PC-9 (cell line): ENCODE data around the gene ERI2. TPM values are rescaled to one million over a fixed set of nuclear protein-coding genes. Genes with fewer than 3 reads are reported as not detected.
"Not testable (repeated sequence)": the region's sequence is repeated elsewhere in the genome, so short reads cannot be mapped to it uniquely, and the experiment has no call there.

Experiments
- BruUV-seq: library from RNA; stranded (reverse); fragments of 400-500 nt; replicated peaks from 2 replicates; lab custom pipeline; 2021; lab: Mats Ljungman, UMichigan
- CTCF ChIA-PET: fragments of 300-600 bp; sonication (Branson Sonifier 250); formaldehyde crosslinking; loops from one replicate; lab custom pipeline; 2022; ENCODE audit warnings: antibody characterized with exemption; lab: Charles Lee
- POLR2A ChIA-PET: fragments of 300-600 bp; sonication (Branson Sonifier 250); formaldehyde crosslinking; loops from one replicate; lab custom pipeline; 2022; ENCODE audit warnings: antibody characterized with exemption; ENCODE audit not compliant: unreplicated experiment; lab: Charles Lee
- DNase-seq, 2 experiments: peaks; one replicate each; pipeline versions ENCODE4 v3.0.0 to v3.0.0-alpha.2; 2015 to 2022; ENCODE audit warnings: mixed read lengths in 1 of 2
- H2AFZ ChIP-seq: fragments of 200-600 bp; sonication (generic); 2 replicates; pipeline ENCODE4 v1.8.1; 2017; ENCODE audit warnings: antibody characterized with exemption
- H3F3A ChIP-seq: fragments of 200-600 bp; sonication (generic); 2 replicates; pipeline ENCODE4 v1.8.1; 2017; ENCODE audit warnings: antibody characterized with exemption, mild to moderate bottlenecking, low read depth; ENCODE audit not compliant: insufficient read depth
- H3K27ac ChIP-seq: fragments of 200-600 bp; sonication (generic); 2 replicates; pipeline ENCODE4 v1.6.1; 2016; ENCODE audit warnings: mixed run types
- H3K27me3 ChIP-seq: fragments of 200-600 bp; sonication (generic); 2 replicates; pipeline ENCODE4 v1.6.1; 2016; ENCODE audit warnings: low read depth, mixed run types; ENCODE audit not compliant: insufficient read depth
- H3K36me3 ChIP-seq: fragments of 200-600 bp; sonication (generic); 2 replicates; pipeline ENCODE4 v1.6.1; 2016; ENCODE audit warnings: low read depth, mixed run types
- H3K4me1 ChIP-seq: fragments of 200-600 bp; sonication (generic); replicated peaks from 2 replicates; pipeline ENCODE4 v1.6.1; 2016; ENCODE audit warnings: mixed run types; ENCODE audit not compliant: insufficient read depth
- H3K4me2 ChIP-seq: fragments of 200-600 bp; sonication (generic); 2 replicates; pipeline ENCODE4 v1.6.1; 2017; ENCODE audit warnings: mixed run types
- H3K4me3 ChIP-seq: fragments of 200-600 bp; sonication (generic); 2 replicates; pipeline ENCODE4 v1.6.1; 2016; ENCODE audit warnings: mixed run types
- H3K79me2 ChIP-seq: fragments of 200-600 bp; sonication (generic); 2 replicates; pipeline ENCODE4 v1.6.1; 2017; ENCODE audit warnings: low read depth, mixed run types
- H3K9me2 ChIP-seq: fragments of 200-600 bp; sonication (generic); 2 replicates; pipeline ENCODE4 v1.8.1; 2017; ENCODE audit warnings: mild to moderate bottlenecking; ENCODE audit not compliant: insufficient read depth
- H3K9me3 ChIP-seq: fragments of 200-600 bp; sonication (generic); 2 replicates; pipeline ENCODE4 v1.8.1; 2016; ENCODE audit warnings: low read depth; ENCODE audit not compliant: insufficient read depth
- H4K20me1 ChIP-seq: fragments of 200-600 bp; sonication (generic); 2 replicates; pipeline ENCODE4 v1.8.1; 2017; ENCODE audit not compliant: insufficient read depth
- CTCF ChIP-seq: fragments of 200-600 bp; sonication (generic); conservative IDR thresholded peaks from 2 replicates; pipeline ENCODE4 v1.6.1; 2017; ENCODE audit warnings: mixed run types, antibody characterized with exemption, mild to moderate bottlenecking, moderate library complexity
- EZH2 ChIP-seq: fragments of 200-600 bp; sonication (generic); IDR thresholded peaks from 2 replicates; pipeline ENCODE4 v1.8.0; 2017; ENCODE audit warnings: antibody characterized with exemption, low read depth
- intact Hi-C: fragments of 100-400 bp; cut with micrococcal nuclease; formaldehyde crosslinking; loops from one replicate; pipeline ENCODE4 v1.10.0; 2022; ENCODE audit not compliant: unreplicated experiment
- total RNA-seq: library from RNA; stranded (reverse); gene quantifications from 2 replicates; pipeline ENCODE4 v1.2.3, GENCODE V29; 2021

ERI2 gene
- total RNA-seq, 1 experiment from 2014 or later: 29.5 TPM

- ChIA-PET POLR2A (no interaction called here), CTCF (no interaction called here)
- BruUV-seq: no TSS peak
- no peak overlapping the region for H3K4me2 ChIP-seq
- no peaks in the 10 kb centered on the region for H3K79me2 ChIP-seq
- intact Hi-C loops: no loop called here
- H2AFZ ChIP-seq: no peak overlapping the region
- no peaks in the 10 kb centered on the region for H3F3A ChIP-seq
- peaks cover 4% of the 10 kb centered on the region; the same call in 1 of the 2 replicates for H3K4me1 ChIP-seq
- peaks cover 10% of the 10 kb centered on the region; the same call in 1 of the 2 replicates for H3K9me3 ChIP-seq
- no peak overlapping the region for H3K27ac ChIP-seq
- TF ChIP-seq CTCF (no peak), EZH2 (no peak)
- H3K36me3 ChIP-seq: no peaks in the 10 kb centered on the region
- H3K9me2 ChIP-seq: no peaks in the 10 kb centered on the region
- H3K4me3 ChIP-seq: no peak overlapping the region
- no peak for DNase-seq
- H4K20me1 ChIP-seq: no peaks in the 10 kb centered on the region
- peaks cover 14% of the 10 kb centered on the region; the same call in 1 of the 2 replicates for H3K27me3 ChIP-seq
Measured at GRCh38 chr16:20766294-20766693, 40.0 kb downstream of the ERI2 start.

- Histone ChIP-seq H4K20me1 (no peaks in the 10 kb centered on the region), H3K4me3 (no peak overlapping the region), H2AFZ (no peak overlapping the region), H3K79me2 (no peaks in the 10 kb centered on the region), H3K36me3 (no peaks in the 10 kb centered on the region), H3K27ac (no peak overlapping the region), H3K27me3 (peaks cover 20% of the 10 kb centered on the region; the same call in 1 of the 2 replicates), H3K4me2 (no peak overlapping the region), H3K9me2 (no peaks in the 10 kb centered on the region), H3F3A (no peaks in the 10 kb centered on the region), H3K4me1 (peaks cover 4% of the 10 kb centered on the region; the same call in 1 of the 2 replicates), H3K9me3 (peaks cover 10% of the 10 kb centered on the region; the same call in 1 of the 2 replicates)
- intact Hi-C loops: no loop called here
- no peak for TF ChIP-seq CTCF
- TF ChIP-seq EZH2: no peak
- no TSS peak for BruUV-seq
- POLR2A ChIA-PET: no interaction called here
- CTCF ChIA-PET: no interaction called here
- no peak for DNase-seq
Measured at GRCh38 chr16:20765732-20766131, 40.5 kb downstream of the ERI2 start.

- DNase-seq, H3K36me3 ChIP-seq, POLR2A ChIA-PET, H3K4me3 ChIP-seq, CTCF ChIA-PET, H3K4me1 ChIP-seq, H3K27ac ChIP-seq, H3F3A ChIP-seq, H4K20me1 ChIP-seq, BruUV-seq, H3K9me2 ChIP-seq, intact Hi-C loops, H3K79me2 ChIP-seq, H3K9me3 ChIP-seq: not testable (repeated sequence)
- 0 out of 2 replicates have a peak overlapping the region, but pooled peaks have one; percentile 82 for H2AFZ ChIP-seq
- peak overlapping the region; percentile 65; the same call in 1 of the 2 replicates for H3K4me2 ChIP-seq
- peaks cover 32% of the 10 kb centered on the region for H3K27me3 ChIP-seq
Measured at GRCh38 chr16:20764448-20764847, 41.8 kb downstream of the ERI2 start.
